GM12878 (cell line): ENCODE data around the gene UAP1L1. TPM values are rescaled to one million over a fixed set of nuclear protein-coding genes. Genes with fewer than 3 reads are reported as not detected.

Experiments
- ASH2L ChIP-seq: fragments of 300-600, 200-600 bp; sonication (generic); IDR thresholded peaks from 2 replicates; pipeline ENCODE4 v1.6.1; 2017; ENCODE audit warnings: low read depth, mild to moderate bottlenecking, borderline replicate concordance
- CHD1 ChIP-seq: IDR thresholded peaks from 2 replicates; pipeline ENCODE4 v1.6.1; 2012; ENCODE audit warnings: low read depth, low read length, improper control_type of control experiment
- CHD2 ChIP-seq: IDR thresholded peaks from 2 replicates; pipeline ENCODE4 v1.6.1; 2011; ENCODE audit warnings: low read depth, low read length, improper control_type of control experiment, borderline replicate concordance
- CREM ChIP-seq: IDR thresholded peaks from 2 replicates; pipeline ENCODE4 v1.6.1; 2014; ENCODE audit warnings: antibody characterized with exemption, low read depth
- EP300 ChIP-seq, 2 experiments: fragments of 150-350 bp in 1 of 2; IDR thresholded peaks; 2 replicates each; pipeline ENCODE4 v1.6.1; 2011 to 2012; ENCODE audit warnings: low read depth in 2 of 2, low read length in 2 of 2, borderline replicate concordance in 1 of 2, improper control_type of control experiment in 1 of 2, inconsistent platforms in 1 of 2; ENCODE audit not compliant: control insufficient read depth in 1 of 2
- JUNB ChIP-seq: IDR thresholded peaks from 2 replicates; pipeline ENCODE4 v1.6.1; 2016; ENCODE audit warnings: antibody characterized with exemption, mild to moderate bottlenecking
- PML ChIP-seq: IDR thresholded peaks from 2 replicates; pipeline ENCODE4 v1.6.1; 2012; ENCODE audit warnings: low read length, inconsistent platforms
- POLR2A ChIP-seq: IDR thresholded peaks from 2 replicates; pipeline ENCODE4 v1.6.1; 2011; ENCODE audit warnings: low read depth, mild to moderate bottlenecking, low read length
- POU2F2 ChIP-seq: IDR thresholded peaks from 3 replicates; pipeline ENCODE4 v1.6.1; 2011; ENCODE audit warnings: low read depth, mild to moderate bottlenecking, low read length, borderline replicate concordance
- RB1 ChIP-seq: fragments of 450-650 bp; formaldehyde crosslinking; IDR thresholded peaks from 2 replicates; pipeline ENCODE4 v1.6.1; 2017; ENCODE audit warnings: mild to moderate bottlenecking, borderline replicate concordance
- RBBP5 ChIP-seq: fragments of 200-600 bp; sonication (generic); conservative IDR thresholded peaks from 2 replicates; pipeline ENCODE4 v1.6.1; 2016
- SIN3A ChIP-seq: IDR thresholded peaks from 2 replicates; pipeline ENCODE4 v1.6.1; 2012; ENCODE audit warnings: low read depth, low read length, improper control_type of control experiment
- SP1 ChIP-seq: IDR thresholded peaks from one replicate; pipeline ENCODE4 v1.6.1; 2011; ENCODE audit warnings: low read depth, low read length
- SUPT20H ChIP-seq: IDR thresholded peaks from 2 replicates; pipeline ENCODE4 v1.6.1; 2011; ENCODE audit warnings: low read depth, mild to moderate bottlenecking, low read length, moderate library complexity, borderline replicate concordance; ENCODE audit not compliant: control insufficient read depth
- ZBED1 ChIP-seq: IDR thresholded peaks from 2 replicates; pipeline ENCODE4 v1.6.1; 2016; ENCODE audit warnings: borderline replicate concordance
- ZNF207 ChIP-seq: fragments of 450-650 bp; IDR thresholded peaks from 2 replicates; pipeline ENCODE4 v1.6.1; 2014; ENCODE audit warnings: antibody characterized with exemption, mild to moderate bottlenecking, borderline replicate concordance
- ZNF217 ChIP-seq: fragments of 450-650 bp; IDR thresholded peaks from 2 replicates; pipeline ENCODE4 v1.6.1; 2017; ENCODE audit warnings: antibody characterized with exemption, mild to moderate bottlenecking
- ZNF384 ChIP-seq: IDR thresholded peaks from 2 replicates; pipeline ENCODE4 v1.6.1; 2012; ENCODE audit warnings: low read depth, mild to moderate bottlenecking, low read length, improper control_type of control experiment, borderline replicate concordance
- polyA plus RNA-seq, 11 experiments: library from polyadenylated mRNA; depleted of rRNA in 4 of 11; unstranded in 6 of 11; stranded (reverse) in 5 of 11; fragments of >200 nt; fragmentation: Nextera tagmentation in 4 of 11; fragmentation: Illumina TruSeq in 1 of 11; extraction: Ambion mirVana in 4 of 11; extraction: Trizol in 1 of 11; gene quantifications; 1 replicate in 1 of 11; 2 replicates in 10 of 11; pipeline versions ENCODE4 v1.2.1 to v1.2.3, GENCODE V29; 2011 to 2016; ENCODE audit warnings: inconsistent platforms in 2 of 11, missing spikeins in 2 of 11, low read depth in 1 of 11
- total RNA-seq, 4 experiments: library from RNA; depleted of rRNA in 3 of 4; stranded (reverse); fragments of >200 nt in 3 of 4; fragmentation: Illumina TruSeq in 1 of 4; extraction: Trizol in 1 of 4; gene quantifications; 2 replicates each; pipeline versions ENCODE4 v1.2.1 to v1.2.3, GENCODE V29; 2013 to 2021
- TF ChIP-seq, protein P1 (sequence below): fragments of 450-650 bp; IDR thresholded peaks from 2 replicates; pipeline ENCODE4 v1.6.1; 2016; ENCODE audit warnings: mild to moderate bottlenecking
- TF ChIP-seq, protein P2 (sequence below): fragments of 450-650 bp; IDR thresholded peaks from 2 replicates; pipeline ENCODE4 v1.6.1; 2016; ENCODE audit warnings: mild to moderate bottlenecking, moderate library complexity, borderline replicate concordance
- TF ChIP-seq, protein P3 (sequence below): IDR thresholded peaks from 2 replicates; pipeline ENCODE4 v1.6.1; 2011; ENCODE audit warnings: low read depth, mild to moderate bottlenecking, low read length, moderate library complexity, borderline replicate concordance; ENCODE audit errors: extremely low read depth
- TF ChIP-seq, protein P4 (sequence below): fragments of 450-650 bp; IDR thresholded peaks from 2 replicates; pipeline ENCODE4 v1.6.1; 2017; ENCODE audit warnings: mild to moderate bottlenecking, low read depth, inconsistent platforms; ENCODE audit not compliant: poor library complexity, severe bottlenecking

The UAP1L1 gene
- total and polyA plus RNA-seq, 10 of the 15 experiments (the other 5 are each of a cell fraction or from before 2014, with no cell fraction given) = 0.29 to 15.7 (median 5.8) TPM

DNA sequence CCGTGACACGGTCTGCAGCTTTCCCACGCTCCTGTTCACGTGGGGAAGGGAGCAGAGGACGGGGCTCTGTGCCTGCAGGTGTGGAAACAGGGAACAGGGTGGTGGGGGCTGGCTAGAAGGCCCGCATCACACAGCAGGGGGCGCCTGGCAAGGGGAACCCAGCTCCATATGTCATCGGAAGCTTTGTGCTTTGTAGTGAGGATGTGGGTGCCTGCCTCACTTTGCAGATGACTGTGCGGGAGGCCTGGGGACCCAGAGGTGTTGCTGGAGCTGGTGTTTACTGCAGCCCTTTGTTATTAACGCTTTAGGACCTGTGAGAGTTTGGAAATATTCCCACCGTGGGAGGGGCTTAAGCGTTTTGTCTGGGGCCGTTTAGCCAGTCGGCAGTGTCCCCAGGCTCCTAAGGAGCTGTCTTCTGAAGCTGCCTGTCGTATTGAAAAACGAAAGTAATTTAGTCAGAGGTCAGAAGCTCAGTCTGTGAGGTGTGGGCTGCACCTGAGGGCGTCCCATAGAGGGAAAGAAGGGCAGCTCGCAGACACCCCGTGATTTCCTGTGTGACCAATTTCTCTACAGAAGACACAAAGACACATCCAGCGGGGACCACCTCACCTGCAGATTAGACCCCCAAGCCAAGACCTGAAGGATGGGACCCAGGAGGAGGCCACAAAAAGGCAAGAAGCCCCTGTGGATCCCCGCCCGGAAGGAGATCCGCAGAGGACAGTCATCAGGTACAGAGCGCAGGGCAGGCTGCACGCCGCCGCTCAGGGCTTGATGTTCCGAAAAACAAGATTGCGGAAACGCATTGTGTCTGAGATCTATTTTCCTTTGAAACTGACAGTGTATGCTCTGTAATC lies 18.6 kb downstream of the UAP1L1 start (continued):
- TF ChIP-seq ZNF384 = no peak
- TF ChIP-seq ZBED1 = peak; percentile 45; the same call in 1 of the 2 replicates
- TF ChIP-seq CREM = peak; percentile 88
- peak; percentile 33; the same call in 1 of the 2 replicates for TF ChIP-seq ZNF207
- TF ChIP-seq POU2F2 = peak; percentile 41; the same call in 1 of the 3 replicates
- TF ChIP-seq SIN3A = peak; percentile 73; the same call in 1 of the 2 replicates
- no peak for TF ChIP-seq SUPT20H
- TF ChIP-seq, protein P1, sequence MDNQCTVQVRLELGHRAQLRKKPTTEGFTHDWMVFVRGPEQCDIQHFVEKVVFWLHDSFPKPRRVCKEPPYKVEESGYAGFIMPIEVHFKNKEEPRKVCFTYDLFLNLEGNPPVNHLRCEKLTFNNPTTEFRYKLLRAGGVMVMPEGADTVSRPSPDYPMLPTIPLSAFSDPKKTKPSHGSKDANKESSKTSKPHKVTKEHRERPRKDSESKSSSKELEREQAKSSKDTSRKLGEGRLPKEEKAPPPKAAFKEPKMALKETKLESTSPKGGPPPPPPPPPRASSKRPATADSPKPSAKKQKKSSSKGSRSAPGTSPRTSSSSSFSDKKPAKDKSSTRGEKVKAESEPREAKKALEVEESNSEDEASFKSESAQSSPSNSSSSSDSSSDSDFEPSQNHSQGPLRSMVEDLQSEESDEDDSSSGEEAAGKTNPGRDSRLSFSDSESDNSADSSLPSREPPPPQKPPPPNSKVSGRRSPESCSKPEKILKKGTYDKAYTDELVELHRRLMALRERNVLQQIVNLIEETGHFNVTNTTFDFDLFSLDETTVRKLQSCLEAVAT = peak; percentile 48; the same call in 1 of the 2 replicates
- 0 out of 2 replicates have a peak, but pooled peaks have one; percentile 53 for TF ChIP-seq CHD2
- TF ChIP-seq RBBP5 = no peak
- TF ChIP-seq, protein P2, sequence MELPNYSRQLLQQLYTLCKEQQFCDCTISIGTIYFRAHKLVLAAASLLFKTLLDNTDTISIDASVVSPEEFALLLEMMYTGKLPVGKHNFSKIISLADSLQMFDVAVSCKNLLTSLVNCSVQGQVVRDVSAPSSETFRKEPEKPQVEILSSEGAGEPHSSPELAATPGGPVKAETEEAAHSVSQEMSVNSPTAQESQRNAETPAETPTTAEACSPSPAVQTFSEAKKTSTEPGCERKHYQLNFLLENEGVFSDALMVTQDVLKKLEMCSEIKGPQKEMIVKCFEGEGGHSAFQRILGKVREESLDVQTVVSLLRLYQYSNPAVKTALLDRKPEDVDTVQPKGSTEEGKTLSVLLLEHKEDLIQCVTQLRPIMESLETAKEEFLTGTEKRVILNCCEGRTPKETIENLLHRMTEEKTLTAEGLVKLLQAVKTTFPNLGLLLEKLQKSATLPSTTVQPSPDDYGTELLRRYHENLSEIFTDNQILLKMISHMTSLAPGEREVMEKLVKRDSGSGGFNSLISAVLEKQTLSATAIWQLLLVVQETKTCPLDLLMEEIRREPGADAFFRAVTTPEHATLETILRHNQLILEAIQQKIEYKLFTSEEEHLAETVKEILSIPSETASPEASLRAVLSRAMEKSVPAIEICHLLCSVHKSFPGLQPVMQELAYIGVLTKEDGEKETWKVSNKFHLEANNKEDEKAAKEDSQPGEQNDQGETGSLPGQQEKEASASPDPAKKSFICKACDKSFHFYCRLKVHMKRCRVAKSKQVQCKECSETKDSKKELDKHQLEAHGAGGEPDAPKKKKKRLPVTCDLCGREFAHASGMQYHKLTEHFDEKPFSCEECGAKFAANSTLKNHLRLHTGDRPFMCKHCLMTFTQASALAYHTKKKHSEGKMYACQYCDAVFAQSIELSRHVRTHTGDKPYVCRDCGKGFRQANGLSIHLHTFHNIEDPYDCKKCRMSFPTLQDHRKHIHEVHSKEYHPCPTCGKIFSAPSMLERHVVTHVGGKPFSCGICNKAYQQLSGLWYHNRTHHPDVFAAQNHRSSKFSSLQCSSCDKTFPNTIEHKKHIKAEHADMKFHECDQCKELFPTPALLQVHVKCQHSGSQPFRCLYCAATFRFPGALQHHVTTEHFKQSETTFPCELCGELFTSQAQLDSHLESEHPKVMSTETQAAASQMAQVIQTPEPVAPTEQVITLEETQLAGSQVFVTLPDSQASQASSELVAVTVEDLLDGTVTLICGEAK = no peak; the same call in 1 of the 2 replicates
- peak; percentile 48; the same call in 1 of the 2 replicates for TF ChIP-seq POLR2A
- TF ChIP-seq, protein P3, sequence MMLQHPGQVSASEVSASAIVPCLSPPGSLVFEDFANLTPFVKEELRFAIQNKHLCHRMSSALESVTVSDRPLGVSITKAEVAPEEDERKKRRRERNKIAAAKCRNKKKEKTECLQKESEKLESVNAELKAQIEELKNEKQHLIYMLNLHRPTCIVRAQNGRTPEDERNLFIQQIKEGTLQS = no peak
- TF ChIP-seq ASH2L = no peak
- TF ChIP-seq, protein P4, sequence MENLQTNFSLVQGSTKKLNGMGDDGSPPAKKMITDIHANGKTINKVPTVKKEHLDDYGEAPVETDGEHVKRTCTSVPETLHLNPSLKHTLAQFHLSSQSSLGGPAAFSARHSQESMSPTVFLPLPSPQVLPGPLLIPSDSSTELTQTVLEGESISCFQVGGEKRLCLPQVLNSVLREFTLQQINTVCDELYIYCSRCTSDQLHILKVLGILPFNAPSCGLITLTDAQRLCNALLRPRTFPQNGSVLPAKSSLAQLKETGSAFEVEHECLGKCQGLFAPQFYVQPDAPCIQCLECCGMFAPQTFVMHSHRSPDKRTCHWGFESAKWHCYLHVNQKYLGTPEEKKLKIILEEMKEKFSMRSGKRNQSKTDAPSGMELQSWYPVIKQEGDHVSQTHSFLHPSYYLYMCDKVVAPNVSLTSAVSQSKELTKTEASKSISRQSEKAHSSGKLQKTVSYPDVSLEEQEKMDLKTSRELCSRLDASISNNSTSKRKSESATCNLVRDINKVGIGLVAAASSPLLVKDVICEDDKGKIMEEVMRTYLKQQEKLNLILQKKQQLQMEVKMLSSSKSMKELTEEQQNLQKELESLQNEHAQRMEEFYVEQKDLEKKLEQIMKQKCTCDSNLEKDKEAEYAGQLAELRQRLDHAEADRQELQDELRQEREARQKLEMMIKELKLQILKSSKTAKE = peak; percentile 70
- peak in 1 of 2 experiments; percentile 52; a peak in 2 of 4 replicates for TF ChIP-seq EP300 (IDR thresholded peaks at IDR 0.05; ENCODE audit: borderline replicate concordance in 1 of 2, control insufficient read depth in 1 of 2, low read depth in 2 of 2, low read length in 2 of 2)
- no peak for TF ChIP-seq CHD1
- TF ChIP-seq PML = no peak
- peak; percentile 85 for TF ChIP-seq JUNB
- TF ChIP-seq SP1 = peak; percentile 69
- no peak for TF ChIP-seq ZNF217
- peak; percentile 28; the same call in 1 of the 2 replicates for TF ChIP-seq RB1
